Left lung (tissue), 10 donors: ENCODE data around the gene IGFBP4. TPM values are rescaled to one million over a fixed set of nuclear protein-coding genes. Genes with fewer than 3 reads are reported as not detected.

ENCODE experiments used
- ATAC-seq: fragments of 200-7000 bp; cut with Tn5 transposase; one replicate; pipeline ENCODE4 v1.9.1; 2020; ENCODE audit warnings: moderate library complexity
- DNase-seq, 4 donors: peaks; one replicate each; pipeline ENCODE4 v3.0.0-alpha.2; 2013 to 2020
- H3K27ac ChIP-seq, 2 donors: fragments of 200-600 bp; sonication (generic) in 1 of 2; one replicate each; pipeline versions ENCODE4 v1.5.0 to v1.8.0; 2020 to 2021
- H3K27me3 ChIP-seq, 2 donors: fragments of 200-600 bp; sonication (generic) in 1 of 2; one replicate each; pipeline versions ENCODE4 v1.5.0 to v1.8.0; 2020 to 2021
- H3K36me3 ChIP-seq, 2 donors: fragments of 200-600 bp; sonication (generic) in 1 of 2; one replicate each; pipeline versions ENCODE4 v1.5.0 to v1.8.0; 2020 to 2021
- H3K4me1 ChIP-seq, 2 donors: fragments of 200-600 bp; one replicate each; pipeline ENCODE4 v1.8.0; 2021
- H3K4me3 ChIP-seq, 2 donors: fragments of 200-600 bp; sonication (generic) in 1 of 2; one replicate each; pipeline versions ENCODE4 v1.5.0 to v1.8.0; 2020 to 2021; ENCODE audit warnings: mild to moderate bottlenecking in 1 of 2
- H3K9me3 ChIP-seq, 2 donors: fragments of 200-600 bp; sonication (generic) in 1 of 2; one replicate each; pipeline versions ENCODE4 v1.5.0 to v1.8.0; 2020 to 2021
- CTCF ChIP-seq, 2 donors: fragments of 200-600 bp; sonication (generic) in 1 of 2; IDR thresholded peaks; one replicate each; pipeline versions ENCODE4 v1.5.0 to v1.8.0; 2021; ENCODE audit warnings: antibody characterized with exemption in 2 of 2
- intact Hi-C, 2 donors: fragments of 100-400 bp; cut with DNase I; formaldehyde crosslinking; loops; one replicate each; pipeline versions ENCODE4 v1.11.2 to v1.14.2; 2022
- polyA plus RNA-seq, 6 donors: library from polyadenylated mRNA; unstranded; fragments of 120-200 nt; gene quantifications; one replicate each; pipeline ENCODE4 v1.2.1, GENCODE V29; 2013; ENCODE audit not compliant: insufficient read length in 6 of 6
- total RNA-seq, 2 donors: library from RNA; stranded (reverse); fragmentation: NEBNext Ultra II Directional; extraction: Animal tissue kit (Norgen Biotek cat#: 25700); gene quantifications; one replicate each; pipeline ENCODE4 v1.2.1, GENCODE V29; 2021
- donor health status: DM: no; HTN: yes; CAD: no.
- donor health status: DM: no; HTN: no; CAD: no.

The IGFBP4 gene
- total and polyA plus RNA-seq, 8 donors: 207 to 407 (median 240) TPM

- H3K4me1 ChIP-seq: peaks cover 66 to 85% of the 10 kb centered on the region in 2 donors
- TF ChIP-seq CTCF (IDR thresholded peaks at IDR 0.05): no peak
- DNase-seq: no peak
- peak overlapping the region; percentile 72 to 78 for H3K27ac ChIP-seq
- peaks cover 0 to 12% of the 10 kb centered on the region in 2 donors for H3K27me3 ChIP-seq
- H3K36me3 ChIP-seq: peaks cover 0 to 10% of the 10 kb centered on the region in 2 donors
- ATAC-seq: peak; percentile 0
- intact Hi-C loops: no loop called here
- peak overlapping the region in 1 of 2 donors; percentile 67 for H3K4me3 ChIP-seq
- H3K9me3 ChIP-seq: no peaks in the 10 kb centered on the region
Observed at GRCh38 chr17:40448213-40448638, 5.0 kb downstream of the IGFBP4 start.

DNA sequence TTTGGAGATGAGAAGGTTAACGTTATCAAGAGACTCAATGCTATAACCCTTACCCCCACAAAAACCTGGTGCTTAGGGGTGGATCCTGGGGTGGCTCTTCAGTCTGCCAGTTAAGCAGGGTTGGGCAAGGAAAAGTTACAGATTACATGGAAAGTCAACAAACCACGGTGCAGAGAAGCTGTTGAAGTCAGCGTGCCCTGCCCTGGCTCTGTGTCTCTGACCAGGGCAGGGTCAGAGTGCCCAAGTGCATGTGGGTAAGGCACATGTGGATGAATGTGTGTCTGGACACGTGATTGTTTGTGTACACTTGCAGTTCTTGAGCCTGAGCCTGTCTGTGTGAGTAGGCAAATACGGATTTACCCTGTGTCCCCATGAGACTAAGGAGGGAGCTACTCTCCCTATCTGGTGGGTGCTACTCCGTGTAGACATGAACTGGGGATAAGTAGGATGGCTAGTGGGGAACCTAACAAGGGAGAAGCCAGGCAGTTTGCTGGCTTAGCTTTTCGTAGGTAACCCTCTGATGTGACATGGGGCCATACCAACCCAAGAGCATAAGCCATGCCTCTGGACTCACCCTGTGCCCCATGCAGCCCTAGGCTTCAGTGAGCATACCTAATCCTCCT, 5.5 kb downstream of the IGFBP4 start:
- TF ChIP-seq CTCF (IDR thresholded peaks at IDR 0.05): no peak
- peak overlapping the region in 1 of 2 donors; percentile 67 for H3K4me3 ChIP-seq

GRCh38 chr17:40450175-40450574, 6.9 kb downstream of the IGFBP4 start:
- no peak overlapping the region for H3K4me3 ChIP-seq
- peaks cover 66 to 82% of the 10 kb centered on the region in 2 donors for H3K4me1 ChIP-seq
- H3K27me3 ChIP-seq: no peaks in the 10 kb centered on the region
- H3K36me3 ChIP-seq: peaks cover 0 to 30% of the 10 kb centered on the region in 2 donors
- peak; percentile 25 for ATAC-seq
- peak in 1 of 4 donors; percentile 58 for DNase-seq
- no peaks in the 10 kb centered on the region for H3K9me3 ChIP-seq
- intact Hi-C loops: no loop called here
- H3K27ac ChIP-seq: peak overlapping the region in 1 of 2 donors; percentile 78
- peak; percentile 42 to 57 for TF ChIP-seq CTCF (IDR thresholded peaks at IDR 0.05)

More for the DNA sequence above, 5.5 kb downstream of the IGFBP4 start:
- intact Hi-C loops: no loop called here
- Histone ChIP-seq H3K27ac (peak overlapping the region; percentile 72 to 78), H3K4me1 (peaks cover 66 to 89% of the 10 kb centered on the region in 2 donors), H3K27me3 (peaks cover 0 to 7% of the 10 kb centered on the region in 2 donors), H3K36me3 (peaks cover 0 to 16% of the 10 kb centered on the region in 2 donors), H3K9me3 (no peaks in the 10 kb centered on the region)
- DNase-seq: peak in 1 of 4 donors; percentile 83
- peak; percentile 70 for ATAC-seq

GRCh38 chr17:40451420-40451819, 8.2 kb downstream of the IGFBP4 start:
- no peak for TF ChIP-seq CTCF (IDR thresholded peaks at IDR 0.05)
- peaks cover 57 to 73% of the 10 kb centered on the region in 2 donors for H3K4me1 ChIP-seq

GRCh38 chr17:40452216-40452787, 9.1 kb downstream of the IGFBP4 start:
- ATAC-seq (peak; percentile 17), DNase-seq (no peak)
- Histone ChIP-seq H3K36me3 (peaks cover 3 to 50% of the 10 kb centered on the region in 2 donors), H3K4me1 (peaks cover 49 to 65% of the 10 kb centered on the region in 2 donors), H3K27me3 (no peaks in the 10 kb centered on the region), H3K27ac (peak overlapping the region; percentile 40 to 65), H3K9me3 (no peaks in the 10 kb centered on the region), H3K4me3 (no peak overlapping the region)
- TF ChIP-seq CTCF (IDR thresholded peaks at IDR 0.05): no peak
- intact Hi-C loops: no loop called here

More at GRCh38 chr17:40451420-40451819, 8.2 kb downstream of the IGFBP4 start:
- peaks cover 3 to 41% of the 10 kb centered on the region in 2 donors for H3K36me3 ChIP-seq
- H3K4me3 ChIP-seq: no peak overlapping the region
- H3K27ac ChIP-seq: peak overlapping the region; percentile 40 to 65
- no peaks in the 10 kb centered on the region for H3K9me3 ChIP-seq
- H3K27me3 ChIP-seq: no peaks in the 10 kb centered on the region
- DNase-seq (peak in 1 of 4 donors; percentile 66), ATAC-seq (no peak)
- intact Hi-C loops: no loop called here
